Mesodermal cell (in vitro differentiated cells): Measurements from ENCODE around the gene CSF1.

ENCODE experiments used
- H3K27ac ChIP-seq: 2 replicates; pipeline ENCODE4 v1.7.0; 2013; ENCODE audit warnings: mild to moderate bottlenecking, low read depth, low read length, moderate library complexity; ENCODE audit not compliant: severe bottlenecking
- H3K36me3 ChIP-seq: 2 replicates; pipeline ENCODE4 v1.7.1; 2013; ENCODE audit warnings: mild to moderate bottlenecking, low read length, moderate library complexity; ENCODE audit not compliant: control insufficient read depth, insufficient read depth
- H3K4me1 ChIP-seq: one replicate; pipeline ENCODE4 v1.7.1; 2013; ENCODE audit warnings: mild to moderate bottlenecking, low read length; ENCODE audit not compliant: insufficient read depth, control insufficient read depth, poor library complexity, severe bottlenecking
- H3K4me3 ChIP-seq: 2 replicates; pipeline ENCODE4 v1.7.0; 2013; ENCODE audit warnings: low read length, control low read depth, mild to moderate bottlenecking; ENCODE audit not compliant: insufficient read depth, poor library complexity, severe bottlenecking; ENCODE audit errors: extremely low read depth
- H3K9me3 ChIP-seq: 2 replicates; pipeline ENCODE4 v1.7.1; 2013; ENCODE audit warnings: mild to moderate bottlenecking, low read length, moderate library complexity; ENCODE audit not compliant: control insufficient read depth
- WGBS, 2 experiments: methylation state at CpG; one replicate each; pipeline ENCODE4 v1.1.5; 2013; ENCODE audit warnings: missing lambda C conversion rate in 2 of 2; ENCODE audit not compliant: insufficient coverage in 2 of 2; 5-methylcytosine and 5-hydroxymethylcytosine counted together

Gene CSF1

DNA sequence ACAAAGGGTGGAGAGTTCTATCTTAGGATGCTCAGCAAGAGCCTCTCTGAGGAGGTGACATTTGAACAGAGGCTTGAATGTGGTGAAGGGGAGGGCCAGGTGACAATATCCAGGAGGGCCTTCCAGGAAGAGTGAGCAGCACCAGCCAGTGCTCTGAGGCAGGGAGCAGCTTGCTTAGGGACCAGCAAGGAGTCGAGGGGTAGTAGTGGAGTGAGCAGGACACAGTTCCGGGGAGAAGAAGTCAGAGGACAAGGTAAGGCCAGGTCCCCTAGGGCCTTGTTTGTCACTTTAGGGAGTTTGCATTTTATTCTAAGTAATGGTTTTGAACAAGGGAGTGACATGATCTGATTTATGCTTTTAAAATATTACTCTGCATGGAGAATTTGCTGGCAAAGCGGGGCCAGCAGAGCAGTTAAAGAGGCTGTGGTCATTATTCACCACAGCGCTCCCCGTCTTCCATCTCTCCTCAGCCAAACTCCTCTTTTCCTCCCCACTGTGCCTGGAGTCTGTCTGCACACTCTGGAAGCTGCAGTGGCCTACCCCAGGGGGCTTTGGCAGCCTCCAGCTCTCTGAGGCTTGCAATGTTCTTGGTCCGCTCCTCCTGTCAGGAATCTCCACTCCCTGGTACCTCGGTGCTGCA lies 17.0 kb upstream of the CSF1 start:
- H3K4me1 ChIP-seq: peaks cover 48% of the 10 kb centered on the region
- no peak overlapping the region for H3K4me3 ChIP-seq
- H3K27ac ChIP-seq: no peak overlapping the region
- no peaks in the 10 kb centered on the region for H3K36me3 ChIP-seq
- no peaks in the 10 kb centered on the region for H3K9me3 ChIP-seq
- WGBS, 2 experiments: 87 to 93% methylated on average over 6 to 7 of the region's 7 CpGs

GRCh38 chr1:109894823-109895719 lies 15.6 kb upstream of the CSF1 start:
- H3K36me3 ChIP-seq: no peaks in the 10 kb centered on the region
- H3K4me1 ChIP-seq: peaks cover 46% of the 10 kb centered on the region
- peak overlapping the region; percentile 23 for H3K27ac ChIP-seq
- no peaks in the 10 kb centered on the region for H3K9me3 ChIP-seq
- H3K4me3 ChIP-seq: no peak overlapping the region
- 85 to 92% methylated on average over 6 to 8 of the region's 8 CpGs for WGBS, 2 experiments

DNA sequence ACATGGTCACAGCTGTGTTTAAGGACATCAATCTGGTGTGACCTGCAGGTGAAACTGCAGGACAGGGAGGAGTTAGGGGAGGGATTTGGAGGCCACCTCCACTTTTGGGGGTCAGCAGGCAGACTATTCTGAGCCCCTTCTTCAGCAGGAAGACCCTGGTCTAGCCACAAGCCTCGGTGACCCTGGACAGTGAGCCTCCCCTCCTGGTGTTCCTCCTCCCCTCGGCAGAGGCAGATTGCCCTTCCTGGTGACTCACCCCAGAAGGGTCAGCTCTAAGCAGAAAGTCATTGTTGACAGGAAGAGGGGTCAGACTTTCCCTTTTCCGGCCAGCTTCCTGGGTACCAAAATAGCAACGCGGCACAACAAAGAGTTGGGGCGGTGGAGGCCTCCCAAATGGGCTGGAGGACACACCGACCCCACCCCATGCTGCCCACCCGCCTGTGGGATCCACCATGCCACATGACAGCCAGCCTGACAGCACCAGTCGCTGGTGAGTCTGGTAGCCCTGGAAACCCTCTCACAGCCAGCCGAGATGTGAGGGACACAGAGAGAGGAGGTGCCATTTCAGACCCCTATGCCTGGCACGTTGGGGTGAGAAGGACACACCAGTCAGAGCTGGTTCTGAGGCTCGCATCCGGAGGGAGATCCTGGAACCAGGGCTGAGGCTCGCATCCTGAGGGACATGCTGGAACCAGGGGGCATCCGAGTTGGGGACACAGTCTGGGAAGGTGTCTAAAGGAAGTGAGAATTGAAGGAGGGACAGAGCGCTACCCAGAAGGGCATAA lies 14.7 kb upstream of the CSF1 start:
- peak overlapping the region; percentile 23 for H3K27ac ChIP-seq
- no peaks in the 10 kb centered on the region for H3K36me3 ChIP-seq
- peaks cover 44% of the 10 kb centered on the region for H3K4me1 ChIP-seq
- no peaks in the 10 kb centered on the region for H3K9me3 ChIP-seq
- H3K4me3 ChIP-seq: no peak overlapping the region
- 75 to 78% methylated on average over 13 of the region's 16 CpGs for WGBS, 2 experiments

DNA sequence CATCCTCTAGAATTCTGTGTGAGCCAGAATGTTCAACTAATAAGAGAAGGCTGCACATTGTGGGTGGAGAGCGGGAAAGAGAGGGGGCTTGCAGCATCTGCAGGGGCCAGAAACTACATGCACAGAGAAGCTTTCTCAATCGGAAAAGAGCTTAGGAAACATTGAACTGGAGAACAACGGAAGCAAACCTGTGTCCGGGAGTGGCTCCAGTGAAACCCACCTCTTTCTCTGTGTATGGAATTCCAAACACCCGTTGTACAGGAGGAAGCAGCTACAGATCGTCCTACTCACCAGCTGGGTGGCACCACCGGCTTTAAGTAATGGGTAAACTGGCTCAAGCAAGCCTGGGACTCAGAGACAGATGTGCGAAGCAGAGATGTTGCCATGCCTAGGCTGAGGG lies 14.0 kb upstream of the CSF1 start:
- Histone ChIP-seq H3K4me3 (no peak overlapping the region), H3K27ac (no peak overlapping the region), H3K36me3 (no peaks in the 10 kb centered on the region), H3K9me3 (no peaks in the 10 kb centered on the region), H3K4me1 (peaks cover 44% of the 10 kb centered on the region)
- 75 to 86% methylated on average over 8 of the region's 8 CpGs for WGBS, 2 experiments

DNA sequence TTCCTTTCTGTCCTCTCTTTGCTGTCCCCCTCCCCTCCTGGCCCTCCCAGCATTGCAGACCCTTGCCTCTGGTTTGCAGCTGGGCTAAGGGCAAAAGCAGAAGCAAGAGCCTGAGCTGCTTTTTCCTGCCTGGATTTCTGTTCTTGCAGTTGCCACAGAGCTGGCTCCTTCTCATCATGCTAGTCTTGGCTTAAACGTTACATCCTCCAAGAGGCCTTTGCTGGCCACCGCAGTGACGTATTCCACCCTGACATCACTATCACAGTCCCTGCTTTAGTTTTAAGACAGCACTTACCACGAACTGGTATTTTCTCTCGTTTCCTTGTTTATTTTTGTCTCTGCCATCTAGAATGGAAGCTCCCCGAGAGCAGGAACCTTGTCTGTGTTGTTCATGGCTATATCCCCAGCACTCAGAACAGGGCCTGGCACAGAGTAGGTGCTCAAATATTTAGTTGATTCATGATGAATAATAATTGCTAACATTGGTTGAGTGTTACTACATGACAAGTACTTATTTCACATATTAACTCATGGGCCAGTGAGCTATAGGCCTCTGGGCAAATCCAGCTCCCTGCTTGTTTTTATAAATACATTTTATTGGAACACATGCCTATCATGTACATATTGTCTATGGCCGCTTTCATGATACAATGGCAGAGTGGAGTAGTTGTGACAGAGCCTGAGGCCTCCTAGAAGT lies 13.2 kb upstream of the CSF1 start:
- H3K4me1 ChIP-seq: peaks cover 40% of the 10 kb centered on the region
- no peak overlapping the region for H3K4me3 ChIP-seq
- no peak overlapping the region for H3K27ac ChIP-seq
- no peaks in the 10 kb centered on the region for H3K9me3 ChIP-seq
- 76% methylated on average over 6 of the region's 7 CpGs for WGBS, 2 experiments
- H3K36me3 ChIP-seq: no peaks in the 10 kb centered on the region

DNA sequence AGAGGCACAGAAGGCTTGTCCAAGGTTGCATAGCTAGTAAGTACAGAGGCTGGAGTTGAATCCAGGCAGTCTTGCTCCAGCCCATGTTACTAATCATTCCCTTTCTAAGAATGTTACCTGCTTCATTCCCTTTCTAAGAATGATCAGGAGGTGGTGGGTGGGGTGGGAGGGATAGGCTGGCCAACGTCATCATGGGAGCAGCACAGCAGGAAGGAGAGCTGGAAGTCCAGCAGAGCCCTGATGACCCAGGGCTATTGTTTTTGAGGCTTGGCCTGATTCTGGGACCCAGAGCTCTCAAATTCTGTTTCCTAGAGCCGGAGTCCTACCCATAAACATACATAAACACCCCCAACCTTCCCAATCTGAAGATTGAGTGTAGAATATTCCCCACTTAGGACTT lies 11.8 kb upstream of the CSF1 start:
- H3K36me3 ChIP-seq: no peaks in the 10 kb centered on the region
- WGBS, 2 experiments: 60 to 100% methylated on average over 1 of the region's 2 CpGs
- peaks cover 28% of the 10 kb centered on the region for H3K4me1 ChIP-seq
- no peak overlapping the region for H3K27ac ChIP-seq
- no peaks in the 10 kb centered on the region for H3K9me3 ChIP-seq
- no peak overlapping the region for H3K4me3 ChIP-seq

- 100% methylated on average over 1 of the region's 2 CpGs; no CpG with 5 or more reads in 1 of the 2 experiments for WGBS, 2 experiments
- no peaks in the 10 kb centered on the region for H3K9me3 ChIP-seq
- no peak overlapping the region for H3K27ac ChIP-seq
- H3K36me3 ChIP-seq: no peaks in the 10 kb centered on the region
- no peak overlapping the region for H3K4me3 ChIP-seq
- peaks cover 11% of the 10 kb centered on the region for H3K4me1 ChIP-seq
Observed at GRCh38 chr1:109901141-109901523, 9.5 kb upstream of the CSF1 start.

DNA sequence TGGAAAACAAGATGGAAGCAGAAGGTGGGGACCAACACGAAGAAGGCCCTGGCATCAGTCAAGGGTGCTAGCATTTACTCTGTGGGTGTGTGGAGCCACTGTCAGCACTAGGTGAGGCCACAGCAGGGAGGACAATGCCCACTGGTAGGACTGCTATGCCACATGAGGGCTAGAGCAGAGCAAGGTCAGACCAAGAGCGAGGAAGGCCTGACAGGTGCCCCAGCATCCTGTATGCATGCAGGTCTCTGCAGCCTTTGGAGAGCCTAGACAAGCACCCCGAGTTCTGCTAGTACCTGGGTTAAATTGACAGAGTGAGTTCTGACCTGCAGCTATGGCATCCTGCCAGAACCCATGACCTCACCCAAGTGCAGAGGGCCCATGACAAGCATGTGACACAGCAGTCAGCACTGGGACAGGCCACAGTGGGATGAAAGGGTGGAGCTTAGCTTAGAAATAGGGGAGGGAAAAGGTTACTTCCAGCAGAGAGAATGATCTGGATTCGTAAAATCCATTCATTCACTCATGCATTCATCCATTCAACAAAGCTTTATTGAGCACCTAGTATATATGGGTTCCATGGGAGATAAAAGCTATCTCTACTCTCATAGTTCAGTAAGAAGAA lies 9.0 kb upstream of the CSF1 start:
- Histone ChIP-seq H3K9me3 (no peaks in the 10 kb centered on the region), H3K4me1 (peaks cover 6% of the 10 kb centered on the region), H3K27ac (no peak overlapping the region), H3K36me3 (no peaks in the 10 kb centered on the region), H3K4me3 (no peak overlapping the region)
- 86 to 90% methylated on average over 3 of the region's 4 CpGs for WGBS, 2 experiments

GRCh38 chr1:109902204-109902985 lies 8.3 kb upstream of the CSF1 start:
- 87 to 88% methylated on average over 8 to 9 of the region's 9 CpGs for WGBS, 2 experiments

More at GRCh38 chr1:109902204-109902985, 8.3 kb upstream of the CSF1 start:
- no peak overlapping the region for H3K4me3 ChIP-seq
- H3K36me3 ChIP-seq: no peaks in the 10 kb centered on the region
- H3K27ac ChIP-seq: no peak overlapping the region
- peaks cover 4% of the 10 kb centered on the region for H3K4me1 ChIP-seq
- H3K9me3 ChIP-seq: no peaks in the 10 kb centered on the region
